K562 (cell line): ENCODE results near the gene DNAJC2. TPM values are rescaled to one million over a fixed set of nuclear protein-coding genes. Genes with fewer than 3 reads are reported as not detected.

Experiments
- ARID2 ChIP-seq: fragments of 450-650 bp; IDR thresholded peaks from 2 replicates; pipeline ENCODE4 v1.6.1; 2017; ENCODE audit warnings: antibody characterized with exemption, mild to moderate bottlenecking
- EWSR1 ChIP-seq: fragments of 450-650 bp; IDR thresholded peaks from 2 replicates; pipeline ENCODE4 v1.6.1; 2018; ENCODE audit warnings: borderline replicate concordance, mild to moderate bottlenecking, low read depth, moderate library complexity; ENCODE audit not compliant: partially characterized antibody
- FOXK2 ChIP-seq, 2 experiments: fragments of 450-650 bp; IDR thresholded peaks in 1 of 2; conservative IDR thresholded peaks in 1 of 2; 2 replicates each; pipeline ENCODE4 v1.6.1; 2016; ENCODE audit warnings: low read depth in 2 of 2, mild to moderate bottlenecking in 1 of 2
- NFATC3 ChIP-seq: fragments of 450-650 bp; IDR thresholded peaks from 2 replicates; pipeline ENCODE4 v1.6.1; 2017; ENCODE audit warnings: mild to moderate bottlenecking
- RAD21 ChIP-seq, 2 experiments: fragments of 250-450 bp in 1 of 2; fragments of 450-650 bp in 1 of 2; sonication (Bioruptor Pico) in 1 of 2; formaldehyde crosslinking in 1 of 2; IDR thresholded peaks in 1 of 2; conservative IDR thresholded peaks in 1 of 2; 2 replicates each; pipeline versions ENCODE4 v1.4.0 to v1.8.0; 2020 to 2022; ENCODE audit warnings: mild to moderate bottlenecking in 2 of 2, moderate library complexity in 1 of 2
- RBM34 ChIP-seq: fragments of 200-400 bp; formaldehyde crosslinking; IDR thresholded peaks from 2 replicates; pipeline ENCODE4 v1.6.1; 2018; ENCODE audit warnings: low read length, borderline replicate concordance; ENCODE audit not compliant: insufficient read depth
- SP1 ChIP-seq: sonication (generic); formaldehyde crosslinking; IDR thresholded peaks from 2 replicates; pipeline ENCODE4 v1.8.1; 2022; ENCODE audit warnings: mild to moderate bottlenecking, missing genetic modification reagents
- TAL1 ChIP-seq: fragments of 450-650 bp; IDR thresholded peaks from 2 replicates; pipeline ENCODE4 v1.6.1; 2016; ENCODE audit warnings: mild to moderate bottlenecking
- THRAP3 ChIP-seq: fragments of 450-650 bp; IDR thresholded peaks from 2 replicates; pipeline ENCODE4 v1.6.1; 2016; ENCODE audit warnings: mild to moderate bottlenecking, inconsistent platforms, borderline replicate concordance
- ZC3H4 ChIP-seq: sonication (generic); formaldehyde crosslinking; IDR thresholded peaks from 2 replicates; pipeline ENCODE4 v1.9.0; 2021; ENCODE audit warnings: missing genetic modification reagents, borderline replicate concordance
- ZNF12 ChIP-seq: sonication (generic); formaldehyde crosslinking; IDR thresholded peaks from 2 replicates; pipeline ENCODE4 v1.4.0; 2020; ENCODE audit warnings: mild to moderate bottlenecking, missing genetic modification reagents
- ZNF253 ChIP-seq: fragments of 250-450 bp; sonication (Bioruptor Pico); conservative IDR thresholded peaks from 2 replicates; pipeline ENCODE4 v1.6.1; 2021; ENCODE audit warnings: mild to moderate bottlenecking
- ZNF57 ChIP-seq: fragments of 450-650 bp; formaldehyde crosslinking; IDR thresholded peaks from 2 replicates; pipeline ENCODE4 v1.4.0; 2020; ENCODE audit warnings: mild to moderate bottlenecking, moderate library complexity
- ZNF584 ChIP-seq: fragments of 200-800 bp; sonication (Bioruptor generic); IDR thresholded peaks from 2 replicates; pipeline ENCODE4 v1.6.1; 2016; ENCODE audit warnings: low read depth, mild to moderate bottlenecking, missing genetic modification characterization, missing compliant biosample characterization
- ZNF589 ChIP-seq: fragments of 200-800 bp; sonication (Bioruptor generic); IDR thresholded peaks from 2 replicates; pipeline ENCODE4 v1.6.1; 2016; ENCODE audit warnings: low read depth, missing genetic modification characterization, missing compliant biosample characterization
- ZNF780A ChIP-seq: fragments of 250-450 bp; sonication (Bioruptor Pico); IDR thresholded peaks from 2 replicates; pipeline ENCODE4 v1.5.0; 2021; ENCODE audit warnings: mild to moderate bottlenecking
- ZNF785 ChIP-seq: fragments of 250-450 bp; sonication (Bioruptor Pico); IDR thresholded peaks from 2 replicates; pipeline ENCODE4 v1.4.0; 2020; ENCODE audit warnings: mild to moderate bottlenecking
- polyA plus RNA-seq, 8 experiments: library from polyadenylated mRNA; depleted of rRNA in 4 of 8; stranded (reverse) in 5 of 8; unstranded in 3 of 8; fragments of >200 nt; fragmentation: Nextera tagmentation in 2 of 8; fragmentation: Illumina TruSeq in 1 of 8; extraction: Ambion mirVana in 2 of 8; extraction: Trizol in 1 of 8; gene quantifications; 2 replicates each; pipeline versions ENCODE4 v1.2.1 to v1.2.3, GENCODE V29; 2011 to 2014; ENCODE audit warnings: inconsistent platforms in 1 of 8, missing spikeins in 1 of 8
- total RNA-seq, 7 experiments: library from RNA; depleted of rRNA in 6 of 7; stranded (reverse); fragments of >200 nt in 6 of 7; fragmentation: Illumina TruSeq in 2 of 7; extraction: Trizol in 2 of 7; gene quantifications; 2 replicates each; pipeline versions ENCODE4 v1.2.1 to v1.2.3, GENCODE V29; 2011 to 2021; ENCODE audit warnings: low replicate concordance in 1 of 7
- TF ChIP-seq, protein P1 (sequence below): sonication (generic); formaldehyde crosslinking; IDR thresholded peaks from 2 replicates; pipeline ENCODE4 v1.8.1; 2023; ENCODE audit warnings: mild to moderate bottlenecking, missing genetic modification reagents
- TF ChIP-seq, protein P2 (sequence below): fragments of 250-450 bp; sonication (Bioruptor Pico); IDR thresholded peaks from 2 replicates; pipeline ENCODE4 v1.8.0; 2022; ENCODE audit warnings: inconsistent platforms
- TF ChIP-seq, protein P3 (sequence below): fragments of 250-450 bp; sonication (Bioruptor Pico); IDR thresholded peaks from 2 replicates; pipeline ENCODE4 v1.4.0; 2020
- TF ChIP-seq, protein P4 (sequence below): sonication (generic); formaldehyde crosslinking; IDR thresholded peaks from 2 replicates; pipeline ENCODE4 v1.8.0; 2022; ENCODE audit warnings: missing genetic modification reagents, mild to moderate bottlenecking, borderline replicate concordance

Gene DNAJC2
- total and polyA plus RNA-seq, 9 of the 15 experiments (the other 6 are each of a cell fraction or from before 2014, with no cell fraction given): 40.2 to 157 (median 92.1) TPM

DNA sequence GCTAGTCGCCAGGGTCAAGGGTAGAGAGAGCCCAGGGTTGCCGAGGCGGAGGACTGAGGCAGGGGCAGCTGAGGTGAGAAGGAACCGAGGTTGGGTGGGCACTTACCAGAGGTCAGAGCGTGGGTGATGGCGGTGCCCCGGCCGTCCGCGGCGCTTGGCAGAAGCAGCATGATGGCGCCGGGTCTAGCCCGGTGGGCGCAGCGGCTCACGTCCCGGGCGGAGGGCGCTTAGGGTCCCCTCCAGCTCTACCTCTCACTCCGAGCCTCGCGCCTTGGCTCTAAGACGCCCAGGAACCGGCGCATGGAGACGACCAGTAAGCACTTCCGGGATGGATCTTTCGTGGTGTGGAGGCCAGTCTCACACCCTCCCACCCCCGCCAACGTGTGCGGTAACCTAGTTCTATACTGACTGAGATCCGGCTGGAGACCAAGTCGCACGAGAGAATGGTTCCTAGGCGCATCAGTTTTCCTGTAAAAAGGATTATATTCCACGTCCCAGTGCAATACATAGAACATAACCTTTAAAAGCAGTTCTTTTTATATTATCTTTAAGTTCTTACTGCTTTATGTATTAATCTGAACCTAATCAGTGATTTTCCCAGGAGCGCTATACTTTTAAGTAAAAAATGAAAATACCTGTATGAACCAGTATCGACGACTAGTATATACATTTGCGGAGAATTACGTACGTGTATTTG, at the start of gene DNAJC2 (continued):
- TF ChIP-seq, protein P1, sequence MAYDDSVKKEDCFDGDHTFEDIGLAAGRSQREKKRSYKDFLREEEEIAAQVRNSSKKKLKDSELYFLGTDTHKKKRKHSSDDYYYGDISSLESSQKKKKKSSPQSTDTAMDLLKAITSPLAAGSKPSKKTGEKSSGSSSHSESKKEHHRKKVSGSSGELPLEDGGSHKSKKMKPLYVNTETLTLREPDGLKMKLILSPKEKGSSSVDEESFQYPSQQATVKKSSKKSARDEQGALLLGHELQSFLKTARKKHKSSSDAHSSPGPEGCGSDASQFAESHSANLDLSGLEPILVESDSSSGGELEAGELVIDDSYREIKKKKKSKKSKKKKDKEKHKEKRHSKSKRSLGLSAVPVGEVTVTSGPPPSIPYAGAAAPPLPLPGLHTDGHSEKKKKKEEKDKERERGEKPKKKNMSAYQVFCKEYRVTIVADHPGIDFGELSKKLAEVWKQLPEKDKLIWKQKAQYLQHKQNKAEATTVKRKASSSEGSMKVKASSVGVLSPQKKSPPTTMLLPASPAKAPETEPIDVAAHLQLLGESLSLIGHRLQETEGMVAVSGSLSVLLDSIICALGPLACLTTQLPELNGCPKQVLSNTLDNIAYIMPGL (CRISPR knock-in tag): no peak
- no peak for TF ChIP-seq ARID2
- TF ChIP-seq ZNF584 (CRISPR knock-in tag): no peak; the same call in 1 of the 2 replicates
- TF ChIP-seq RBM34: no peak
- TF ChIP-seq ZNF785 (CRISPR knock-in tag): no peak
- TF ChIP-seq ZNF57 (CRISPR knock-in tag): no peak
- no peak for TF ChIP-seq ZNF12 (CRISPR knock-in tag)
- TF ChIP-seq SP1 (CRISPR knock-in tag): peak; percentile 48
- TF ChIP-seq, protein P2, sequence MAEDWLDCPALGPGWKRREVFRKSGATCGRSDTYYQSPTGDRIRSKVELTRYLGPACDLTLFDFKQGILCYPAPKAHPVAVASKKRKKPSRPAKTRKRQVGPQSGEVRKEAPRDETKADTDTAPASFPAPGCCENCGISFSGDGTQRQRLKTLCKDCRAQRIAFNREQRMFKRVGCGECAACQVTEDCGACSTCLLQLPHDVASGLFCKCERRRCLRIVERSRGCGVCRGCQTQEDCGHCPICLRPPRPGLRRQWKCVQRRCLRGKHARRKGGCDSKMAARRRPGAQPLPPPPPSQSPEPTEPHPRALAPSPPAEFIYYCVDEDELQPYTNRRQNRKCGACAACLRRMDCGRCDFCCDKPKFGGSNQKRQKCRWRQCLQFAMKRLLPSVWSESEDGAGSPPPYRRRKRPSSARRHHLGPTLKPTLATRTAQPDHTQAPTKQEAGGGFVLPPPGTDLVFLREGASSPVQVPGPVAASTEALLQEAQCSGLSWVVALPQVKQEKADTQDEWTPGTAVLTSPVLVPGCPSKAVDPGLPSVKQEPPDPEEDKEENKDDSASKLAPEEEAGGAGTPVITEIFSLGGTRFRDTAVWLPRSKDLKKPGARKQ: no peak
- TF ChIP-seq EWSR1: no peak
- TF ChIP-seq RAD21 (CRISPR knock-in tag; conservative IDR thresholded peaks at IDR 0.05 in 1 of 2, IDR thresholded peaks at IDR 0.05 in 1 of 2): no peak
- no peak for TF ChIP-seq ZNF780A
- peak; percentile 62 to 79; a peak in 2 of 4 replicates for TF ChIP-seq FOXK2 (conservative IDR thresholded peaks at IDR 0.05 in 1 of 2, IDR thresholded peaks at IDR 0.05 in 1 of 2; ENCODE audit: low read depth in 2 of 2)
- TF ChIP-seq THRAP3: no peak
- TF ChIP-seq ZNF253: no peak
- TF ChIP-seq, protein P3, sequence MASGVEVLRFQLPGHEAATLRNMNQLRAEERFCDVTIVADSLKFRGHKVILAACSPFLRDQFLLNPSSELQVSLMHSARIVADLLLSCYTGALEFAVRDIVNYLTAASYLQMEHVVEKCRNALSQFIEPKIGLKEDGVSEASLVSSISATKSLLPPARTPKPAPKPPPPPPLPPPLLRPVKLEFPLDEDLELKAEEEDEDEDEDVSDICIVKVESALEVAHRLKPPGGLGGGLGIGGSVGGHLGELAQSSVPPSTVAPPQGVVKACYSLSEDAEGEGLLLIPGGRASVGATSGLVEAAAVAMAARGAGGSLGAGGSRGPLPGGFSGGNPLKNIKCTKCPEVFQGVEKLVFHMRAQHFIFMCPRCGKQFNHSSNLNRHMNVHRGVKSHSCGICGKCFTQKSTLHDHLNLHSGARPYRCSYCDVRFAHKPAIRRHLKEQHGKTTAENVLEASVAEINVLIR: peak; percentile 62
- TF ChIP-seq, protein P4, sequence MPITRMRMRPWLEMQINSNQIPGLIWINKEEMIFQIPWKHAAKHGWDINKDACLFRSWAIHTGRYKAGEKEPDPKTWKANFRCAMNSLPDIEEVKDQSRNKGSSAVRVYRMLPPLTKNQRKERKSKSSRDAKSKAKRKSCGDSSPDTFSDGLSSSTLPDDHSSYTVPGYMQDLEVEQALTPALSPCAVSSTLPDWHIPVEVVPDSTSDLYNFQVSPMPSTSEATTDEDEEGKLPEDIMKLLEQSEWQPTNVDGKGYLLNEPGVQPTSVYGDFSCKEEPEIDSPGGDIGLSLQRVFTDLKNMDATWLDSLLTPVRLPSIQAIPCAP (CRISPR knock-in tag): no peak
- TF ChIP-seq NFATC3: no peak; the same call in 1 of the 2 replicates
- TF ChIP-seq ZC3H4 (CRISPR knock-in tag): no peak
- TF ChIP-seq TAL1: no peak
- no peak; the same call in 1 of the 2 replicates for TF ChIP-seq ZNF589 (CRISPR knock-in tag)
